H1 (cell line): Measurements from ENCODE around the gene KCTD16. TPM values are rescaled to one million over a fixed set of nuclear protein-coding genes. Genes with fewer than 3 reads are reported as not detected.

ENCODE experiments used
- CTCF ChIA-PET: fragments of 300-600 bp; sonication (Branson Sonifier 250); formaldehyde crosslinking; loops from one replicate; lab custom pipeline; 2021; ENCODE audit not compliant: partially characterized antibody; lab: Charles Lee
- POLR2A ChIA-PET: fragments of 300-600 bp; sonication (Branson Sonifier 250); formaldehyde crosslinking; loops from one replicate; lab custom pipeline; 2021; ENCODE audit warnings: inconsistent platforms; ENCODE audit not compliant: partially characterized antibody; lab: Charles Lee
- DNase-seq, 2 experiments: peaks; one replicate each; pipeline versions ENCODE4 v3.0.0 to v3.0.0-alpha.2; 2010 to 2022; ENCODE audit warnings: low spot score in 2 of 2, low read depth in 1 of 2, mixed read lengths in 1 of 2
- FAIRE-seq: peaks from 2 replicates; lab custom pipeline; 2011; peaks lifted over from hg19 to GRCh38; lab: Jason Lieb, UNC
- H2AFZ ChIP-seq: 2 replicates; pipeline ENCODE4 v1.8.1; 2012; ENCODE audit warnings: low read length, inconsistent platforms
- H2AK5ac ChIP-seq: 2 replicates; pipeline ENCODE4 v1.6.1; 2013; ENCODE audit warnings: low read depth, low read length
- H2BK120ac ChIP-seq: replicated peaks from 2 replicates; pipeline ENCODE3; 2013; ENCODE audit warnings: low read depth, low read length, inconsistent platforms
- H2BK12ac ChIP-seq: 2 replicates; pipeline ENCODE4 v1.6.1; 2013; ENCODE audit warnings: low read depth, low read length
- H2BK15ac ChIP-seq: 2 replicates; pipeline ENCODE4 v1.6.1; 2013; ENCODE audit warnings: low read length
- H2BK20ac ChIP-seq: 2 replicates; pipeline ENCODE4 v1.6.1; 2013; ENCODE audit warnings: low read length
- H2BK5ac ChIP-seq: 2 replicates; pipeline ENCODE4 v1.6.1; 2013; ENCODE audit warnings: low read depth, low read length
- H3K14ac ChIP-seq: 2 replicates; pipeline ENCODE4 v1.6.1; 2013; ENCODE audit warnings: inconsistent platforms; ENCODE audit not compliant: insufficient read length
- H3K18ac ChIP-seq: 2 replicates; pipeline ENCODE4 v1.6.1; 2013; ENCODE audit warnings: low read length; ENCODE audit errors: extremely low read depth
- H3K23ac ChIP-seq: 2 replicates; pipeline ENCODE4 v1.6.1; 2013; ENCODE audit warnings: inconsistent platforms; ENCODE audit not compliant: insufficient read length
- H3K23me2 ChIP-seq: 2 replicates; pipeline ENCODE4 v1.6.1; 2013; ENCODE audit warnings: low read depth, low read length
- H3K27ac ChIP-seq: 2 replicates; pipeline ENCODE4 v1.6.1; 2011; ENCODE audit warnings: low read depth, low read length, inconsistent platforms
- H3K27me3 ChIP-seq, 4 experiments: replicated peaks in 1 of 4; 1 replicate in 1 of 4; 2 replicates in 3 of 4; pipeline versions ENCODE4 v1.6.1 to v1.8.1; 2011 to 2013; ENCODE audit warnings: low read length in 3 of 4, mild to moderate bottlenecking in 3 of 4, inconsistent platforms in 2 of 4, mixed read lengths in 2 of 4, moderate library complexity in 1 of 4; ENCODE audit not compliant: control insufficient read depth in 3 of 4, insufficient read depth in 3 of 4; ENCODE audit errors: extremely low read depth in 1 of 4
- H3K36me3 ChIP-seq, 4 experiments: 2 replicates each; pipeline versions ENCODE4 v1.6.1 to v1.8.1; 2011 to 2013; ENCODE audit warnings: mild to moderate bottlenecking in 4 of 4, low read length in 3 of 4, moderate library complexity in 2 of 4, control low read depth in 1 of 4, inconsistent platforms in 1 of 4; ENCODE audit not compliant: insufficient read depth in 4 of 4, control insufficient read depth in 2 of 4
- H3K4ac ChIP-seq: replicated peaks from 2 replicates; pipeline ENCODE3; 2013; ENCODE audit warnings: low read length, low read depth, mixed read lengths, inconsistent platforms; ENCODE audit not compliant: insufficient read length
- H3K4me1 ChIP-seq, 4 experiments: replicated peaks in 1 of 4; 1 replicate in 1 of 4; 2 replicates in 3 of 4; pipeline versions ENCODE4 v1.6.1 to v1.8.1; 2011 to 2013; ENCODE audit warnings: low read length in 3 of 4, inconsistent platforms in 2 of 4, mixed read lengths in 1 of 4; ENCODE audit not compliant: insufficient read depth in 4 of 4, control insufficient read depth in 3 of 4
- H3K4me2 ChIP-seq, 2 experiments: 2 replicates each; pipeline versions ENCODE4 v1.6.1 to v1.8.1; 2011 to 2013; ENCODE audit warnings: low read depth in 2 of 2, low read length in 2 of 2, control low read depth in 1 of 2, inconsistent platforms in 1 of 2, mild to moderate bottlenecking in 1 of 2; ENCODE audit not compliant: insufficient read depth in 1 of 2
- H3K4me3 ChIP-seq, 4 experiments: fragments of 200-600, 300-600 bp in 1 of 4; sonication (generic), shearing (Covaris generic), sonication (Bioruptor Twin) in 1 of 4; 2 replicates each; pipeline versions ENCODE4 v1.5.1 to v1.8.1; 2011 to 2016; ENCODE audit warnings: low read length in 4 of 4, low read depth in 3 of 4, control low read depth in 2 of 4, inconsistent platforms in 2 of 4, mild to moderate bottlenecking in 2 of 4, mixed read lengths in 1 of 4, moderate library complexity in 1 of 4; ENCODE audit not compliant: insufficient read depth in 2 of 4; ENCODE audit errors: extremely low read depth in 1 of 4
- H3K56ac ChIP-seq: replicated peaks from 2 replicates; pipeline ENCODE3; 2013; ENCODE audit warnings: low read depth, mild to moderate bottlenecking, mixed read lengths, low read length, inconsistent platforms; ENCODE audit not compliant: insufficient read length
- H3K79me1 ChIP-seq: 2 replicates; pipeline ENCODE4 v1.6.1; 2013; ENCODE audit warnings: low read depth, low read length, control low read depth
- H3K79me2 ChIP-seq, 2 experiments: 2 replicates each; pipeline versions ENCODE4 v1.6.1 to v1.8.1; 2012 to 2013; ENCODE audit warnings: low read length in 2 of 2, mild to moderate bottlenecking in 2 of 2, inconsistent platforms in 1 of 2; ENCODE audit not compliant: insufficient read depth in 2 of 2, control insufficient read depth in 1 of 2
- H3K9ac ChIP-seq, 4 experiments: replicated peaks in 1 of 4; 1 replicate in 1 of 4; 2 replicates in 3 of 4; pipeline versions ENCODE4 v1.6.1 to v1.8.1; 2011 to 2013; ENCODE audit warnings: low read depth in 3 of 4, low read length in 3 of 4, control low read depth in 2 of 4, mild to moderate bottlenecking in 2 of 4, moderate library complexity in 2 of 4, inconsistent platforms in 1 of 4; ENCODE audit errors: extremely low read depth in 1 of 4
- H3K9me3 ChIP-seq, 2 experiments: 2 replicates each; pipeline versions ENCODE4 v1.6.1 to v1.8.1; 2012 to 2013; ENCODE audit warnings: mild to moderate bottlenecking in 2 of 2, moderate library complexity in 2 of 2, control low read depth in 1 of 2, inconsistent platforms in 1 of 2, low read depth in 1 of 2, low read length in 1 of 2, mixed read lengths in 1 of 2; ENCODE audit not compliant: insufficient read depth in 2 of 2
- H4K20me1 ChIP-seq, 2 experiments: replicated peaks in 1 of 2; 2 replicates each; pipeline versions ENCODE3 to v1.8.1; 2011 to 2013; ENCODE audit warnings: inconsistent platforms in 2 of 2, low read length in 2 of 2, mild to moderate bottlenecking in 1 of 2; ENCODE audit not compliant: insufficient read depth in 2 of 2, control insufficient read depth in 1 of 2
- H4K5ac ChIP-seq: 2 replicates; pipeline ENCODE4 v1.6.1; 2013; ENCODE audit warnings: low read length, low read depth, mixed read lengths, inconsistent platforms; ENCODE audit not compliant: insufficient read length
- H4K8ac ChIP-seq: 2 replicates; pipeline ENCODE4 v1.8.0; 2013; ENCODE audit warnings: mild to moderate bottlenecking, moderate library complexity, low read length, inconsistent platforms; ENCODE audit not compliant: insufficient read depth; ENCODE audit errors: extremely low read depth
- H4K91ac ChIP-seq: replicated peaks from 2 replicates; pipeline ENCODE3; 2013; ENCODE audit warnings: low read length, mixed read lengths, inconsistent platforms; ENCODE audit not compliant: insufficient read length
- CHD2 ChIP-seq: IDR thresholded peaks from 2 replicates; pipeline ENCODE4 v1.6.1; 2012; ENCODE audit warnings: low read length, improper control_type of control experiment
- RAD21 ChIP-seq, 2 experiments: IDR thresholded peaks in 1 of 2; conservative IDR thresholded peaks in 1 of 2; 2 replicates each; pipeline ENCODE4 v1.6.1; 2011; ENCODE audit warnings: low read depth in 2 of 2, low read length in 2 of 2, improper control_type of control experiment in 1 of 2, inconsistent platforms in 1 of 2, mild to moderate bottlenecking in 1 of 2, moderate library complexity in 1 of 2
- SRF ChIP-seq: IDR thresholded peaks from 2 replicates; pipeline ENCODE4 v1.6.1; 2011; ENCODE audit warnings: mild to moderate bottlenecking, low read depth, low read length, moderate library complexity
- ZNF274 ChIP-seq: IDR thresholded peaks from 2 replicates; pipeline ENCODE4 v1.7.0; 2012; ENCODE audit warnings: low read length, borderline replicate concordance; ENCODE audit errors: extremely low read depth
- WGBS, 2 experiments: shearing (Covaris generic) in 1 of 2; methylation state at CpG; one replicate each; pipeline versions ENCODE4 v1.1.6 to v1.1.7; 2013 to 2015; ENCODE audit warnings: low lambda C conversion rate in 2 of 2, mixed read lengths in 2 of 2, inconsistent platforms in 1 of 2, low coverage in 1 of 2, missing lambda C conversion rate in 1 of 2; ENCODE audit not compliant: insufficient replicate concordance in 2 of 2, insufficient coverage in 1 of 2, insufficient read length in 1 of 2; ENCODE audit errors: extremely low coverage in 1 of 2, missing lambda C conversion rate in 1 of 2; 5-methylcytosine and 5-hydroxymethylcytosine counted together
- polyA plus RNA-seq, 7 experiments: library from polyadenylated mRNA; depleted of rRNA in 3 of 7; stranded (reverse) in 5 of 7; unstranded in 2 of 7; fragments of >200 nt in 5 of 7; fragments of 200-250 nt in 2 of 7; gene quantifications; 1 replicate in 5 of 7; 2 replicates in 1 of 7; 4 replicates in 1 of 7; pipeline versions ENCODE4 v1.2.1 to v1.2.3, GENCODE V29; 2011 to 2013; ENCODE audit warnings: missing spikeins in 2 of 7, mixed read lengths in 2 of 7
- total RNA-seq: library from RNA; stranded (reverse); fragmentation: NEBNext Ultra II Directional; extraction: Animal tissue kit (Norgen Biotek cat#: 25700); gene quantifications from 2 replicates; pipeline ENCODE4 v1.2.1, GENCODE V29; 2021

The KCTD16 gene
- total and polyA plus RNA-seq, 2 of the 8 experiments (the other 6 are each of a cell fraction or from before 2014, with no cell fraction given), result 0.03 to 0.24 TPM

GRCh38 chr5:144232285-144232684 lies 61.6 kb downstream of the KCTD16 start:
- Histone ChIP-seq H3K36me3 (no peaks in the 10 kb centered on the region), H4K5ac (no peak overlapping the region), H2BK12ac (no peak overlapping the region), H2AFZ (no peak overlapping the region)
- TF ChIP-seq ZNF274, result no peak
- no peak for TF ChIP-seq CHD2
- TF ChIP-seq SRF, result no peak
- no peak for TF ChIP-seq RAD21 (IDR thresholded peaks at IDR 0.05 in 1 of 2, conservative IDR thresholded peaks at IDR 0.05 in 1 of 2; ENCODE audit: low read depth in 2 of 2, low read length in 2 of 2)
- TF ChIP-seq, all 59 proteins: peak for 0
- Histone ChIP-seq H3K9me3 (no peaks in the 10 kb centered on the region), H3K79me1 (no peaks in the 10 kb centered on the region), H3K56ac (no peak overlapping the region), H3K79me2 (no peaks in the 10 kb centered on the region), H3K18ac (no peak overlapping the region), H3K27ac (no peak overlapping the region), H3K23me2 (no peaks in the 10 kb centered on the region), H2BK5ac (no peak overlapping the region), H3K4ac (no peak overlapping the region), H3K4me3 (no peak overlapping the region), H2BK15ac (no peak overlapping the region), H3K4me1 (no peaks in the 10 kb centered on the region), H4K20me1 (no peaks in the 10 kb centered on the region), H4K8ac (no peak overlapping the region), H3K23ac (no peak overlapping the region), H2BK20ac (no peak overlapping the region), H3K9ac (no peak overlapping the region), H2BK120ac (peak overlapping the region; percentile 56), H3K4me2 (no peak overlapping the region), H4K91ac (no peak overlapping the region), H3K27me3 (no peaks in the 10 kb centered on the region), H2AK5ac (no peak overlapping the region), H3K14ac (no peak overlapping the region)
- WGBS, 2 experiments, result 94% methylated on average over 5 of the region's 5 CpGs; no CpG with 5 or more reads in 1 of the 2 experiments
- ChIA-PET CTCF (no interaction called here), POLR2A (no interaction called here)
- FAIRE-seq (no peak), DNase-seq (no peak)
